ENCODE measurements around the gene RAB11FIP4. TPM values are rescaled to one million over a fixed set of nuclear protein-coding genes. Genes with fewer than 3 reads are reported as not detected.
A peak's percentile ranks its signal among the peaks of the same experiment; 100 is the strongest.

The RAB11FIP4 gene
- total and polyA plus RNA-seq, 2 donors from 2014 or later = 10.0 to 32.5 TPM

- Histone ChIP-seq H3K9ac (ENCODE audit: low read length in 3 of 3) (no peak overlapping the region), H3K36me3 (ENCODE audit: control insufficient read depth in 2 of 3, insufficient read depth in 3 of 3, low read length in 3 of 3) (peaks cover 0 to 24% (median 10%) of the 10 kb centered on the region in 3 donors), H3K4me1 (ENCODE audit: control insufficient read depth in 2 of 3, insufficient read depth in 2 of 3, low read depth in 1 of 3, low read length in 3 of 3) (no peaks in the 10 kb centered on the region), H3K4me3 (ENCODE audit: low read length in 3 of 3) (no peak overlapping the region), H3K9me3 (ENCODE audit: control insufficient read depth in 2 of 3, insufficient read depth in 1 of 3, low read length in 3 of 3) (no peaks in the 10 kb centered on the region), H3K27me3 (ENCODE audit: control insufficient read depth, insufficient read depth, low read length) (no peaks in the 10 kb centered on the region), H3K27ac (ENCODE audit: low read depth in 2 of 2, low read length in 2 of 2) (no peak overlapping the region)
- intact Hi-C loops (cut with DNase I) = no loop called here
- FAIRE-seq = no peak
- peak in 1 of 5 donors; percentile 51 for DNase-seq
- TF ChIP-seq CTCF (IDR thresholded peaks at IDR 0.05; ENCODE audit: borderline replicate concordance, extremely low read depth, insufficient read depth) = no peak
Measured at GRCh38 chr17:31531336-31531980, 140.0 kb downstream of the RAB11FIP4 start.

GRCh38 chr17:31532081-31532480, 140.6 kb downstream of the RAB11FIP4 start:
- no peak overlapping the region for H3K9ac ChIP-seq (ENCODE audit: low read length in 3 of 3)
- intact Hi-C loops (cut with DNase I) = no loop called here
- peaks cover 0 to 24% (median 10%) of the 10 kb centered on the region in 3 donors for H3K36me3 ChIP-seq (ENCODE audit: control insufficient read depth in 2 of 3, insufficient read depth in 3 of 3, low read length in 3 of 3)
- TF ChIP-seq CTCF (IDR thresholded peaks at IDR 0.05; ENCODE audit: borderline replicate concordance, extremely low read depth, insufficient read depth) = no peak
- peaks cover 0 to 3% (median under 1%) of the 10 kb centered on the region in 3 donors for H3K4me1 ChIP-seq (ENCODE audit: control insufficient read depth in 2 of 3, insufficient read depth in 2 of 3, low read depth in 1 of 3, low read length in 3 of 3)
- FAIRE-seq = no peak
- H3K9me3 ChIP-seq (ENCODE audit: control insufficient read depth in 2 of 3, insufficient read depth in 1 of 3, low read length in 3 of 3) = no peaks in the 10 kb centered on the region
- no peak overlapping the region for H3K27ac ChIP-seq (ENCODE audit: low read depth in 2 of 2, low read length in 2 of 2)
- no peaks in the 10 kb centered on the region for H3K27me3 ChIP-seq (ENCODE audit: control insufficient read depth, insufficient read depth, low read length)
- DNase-seq = peak in 1 of 5 donors; percentile 36
- no peak overlapping the region for H3K4me3 ChIP-seq (ENCODE audit: low read length in 3 of 3)

GRCh38 chr17:31532526-31532925, 141.1 kb downstream of the RAB11FIP4 start:
- TF ChIP-seq CTCF (IDR thresholded peaks at IDR 0.05; ENCODE audit: borderline replicate concordance, extremely low read depth, insufficient read depth) = no peak
- Histone ChIP-seq H3K36me3 (ENCODE audit: control insufficient read depth in 2 of 3, insufficient read depth in 3 of 3, low read length in 3 of 3) (peaks cover 0 to 24% (median 10%) of the 10 kb centered on the region in 3 donors), H3K27ac (ENCODE audit: low read depth in 2 of 2, low read length in 2 of 2) (no peak overlapping the region), H3K4me3 (ENCODE audit: low read length in 3 of 3) (no peak overlapping the region), H3K27me3 (ENCODE audit: control insufficient read depth, insufficient read depth, low read length) (no peaks in the 10 kb centered on the region), H3K9me3 (ENCODE audit: control insufficient read depth in 2 of 3, insufficient read depth in 1 of 3, low read length in 3 of 3) (no peaks in the 10 kb centered on the region), H3K9ac (ENCODE audit: low read length in 3 of 3) (no peak overlapping the region), H3K4me1 (ENCODE audit: control insufficient read depth in 2 of 3, insufficient read depth in 2 of 3, low read depth in 1 of 3, low read length in 3 of 3) (peaks cover 0 to 8% (median 5%) of the 10 kb centered on the region in 3 donors)
- intact Hi-C loops (cut with DNase I) = no loop called here
- FAIRE-seq (no peak), DNase-seq (no peak)

Measured in kidney (tissue), 14 donors.